ENCODE data around the gene PSMA6. TPM values are rescaled to one million over a fixed set of nuclear protein-coding genes. Genes with fewer than 3 reads are reported as not detected.
"Not testable (repeated sequence)": the region's sequence is repeated elsewhere in the genome, so short reads cannot be mapped to it uniquely, and the experiment has no call there.

The PSMA6 gene
- total RNA-seq, 4 donors from 2014 or later = 62.7 to 175 (median 102) TPM

- DNase-seq (ENCODE audit: low spot score in 2 of 2) = peak in 1 of 2 donors; percentile 83
- H3K4me3 ChIP-seq (ENCODE audit: low read depth, poor library complexity, severe bottlenecking) = no peak overlapping the region
- TF ChIP-seq POLR2A (IDR thresholded peaks at IDR 0.05) (no peak), CTCF (IDR thresholded peaks at IDR 0.05) (no peak)
- WGBS, 2 donors = 75 to 76% methylated on average over 15 of the region's 15 CpGs
- intact Hi-C loops (cut with DNase I; ENCODE audit: low total_unique reads) = no loop called here
These were observed 52.1 kb downstream of the PSMA6 start for GRCh38 chr14:35344107-35344807.

GRCh38 chr14:35346738-35347322 is 54.6 kb downstream of the PSMA6 start:
- DNase-seq (ENCODE audit: low spot score in 2 of 2) = no peak
- WGBS, 2 donors = 85 to 89% methylated on average over 11 of the region's 11 CpGs
- H3K4me3 ChIP-seq (ENCODE audit: low read depth, poor library complexity, severe bottlenecking) = no peak overlapping the region
- intact Hi-C loops (cut with DNase I; ENCODE audit: low total_unique reads) = no loop called here
- no peak for TF ChIP-seq CTCF (IDR thresholded peaks at IDR 0.05)

- intact Hi-C loops (cut with DNase I; ENCODE audit: low total_unique reads) = no loop called here
These were observed 55.3 kb downstream of the PSMA6 start for GRCh38 chr14:35347323-35348043.

GRCh38 chr14:35348044-35348380 is 55.8 kb downstream of the PSMA6 start:
- intact Hi-C loops (cut with DNase I; ENCODE audit: low total_unique reads) = not testable (repeated sequence)
- 67 to 75% methylated on average over 6 of the region's 6 CpGs for WGBS, 2 donors

More at GRCh38 chr14:35347323-35348043, 55.3 kb downstream of the PSMA6 start:
- TF ChIP-seq POLR2A (IDR thresholded peaks at IDR 0.05) (no peak), CTCF (IDR thresholded peaks at IDR 0.05) (peak in 1 of 3 donors; percentile 52)
- WGBS, 2 donors = 66 to 79% methylated on average over 13 of the region's 13 CpGs
- DNase-seq (ENCODE audit: low spot score in 2 of 2) = no peak
- H3K4me3 ChIP-seq (ENCODE audit: low read depth, poor library complexity, severe bottlenecking) = no peak overlapping the region

GRCh38 chr14:35349496-35350365 is 57.5 kb downstream of the PSMA6 start:
- DNase-seq (ENCODE audit: low spot score in 2 of 2) = no peak
- no peak for TF ChIP-seq CTCF (IDR thresholded peaks at IDR 0.05)
- no peak for TF ChIP-seq POLR2A (IDR thresholded peaks at IDR 0.05)
- WGBS, 2 donors = 83 to 87% methylated on average over 12 of the region's 12 CpGs
- no peak overlapping the region for H3K4me3 ChIP-seq (ENCODE audit: low read depth, poor library complexity, severe bottlenecking)
- intact Hi-C loops (cut with DNase I; ENCODE audit: low total_unique reads) = no loop called here

More at GRCh38 chr14:35348044-35348380, 55.8 kb downstream of the PSMA6 start:
- H3K4me3 ChIP-seq (ENCODE audit: low read depth, poor library complexity, severe bottlenecking); DNase-seq (ENCODE audit: low spot score in 2 of 2): not testable (repeated sequence)
